ENCODE results near the gene UBXN11.
A peak's percentile ranks its signal among the peaks of the same experiment; 100 is the strongest.

UBXN11 gene

GRCh38 chr1:26283279-26283853 is 23.1 kb downstream of the UBXN11 start:
- no peak for DNase-seq (ENCODE audit: low spot score)
- Histone ChIP-seq H3K27ac (peak overlapping the region in 1 of 2 donors; percentile 100), H3K4me3 (no peak overlapping the region)
- no peak for TF ChIP-seq CTCF (IDR thresholded peaks at IDR 0.05)

GRCh38 chr1:26282401-26282918 is 24.0 kb downstream of the UBXN11 start:
- no peak for TF ChIP-seq CTCF (IDR thresholded peaks at IDR 0.05)
- no peak for DNase-seq (ENCODE audit: low spot score)
- peak overlapping the region in 1 of 2 donors; percentile 100 for H3K27ac ChIP-seq
- H3K4me3 ChIP-seq, result no peak overlapping the region

DNA sequence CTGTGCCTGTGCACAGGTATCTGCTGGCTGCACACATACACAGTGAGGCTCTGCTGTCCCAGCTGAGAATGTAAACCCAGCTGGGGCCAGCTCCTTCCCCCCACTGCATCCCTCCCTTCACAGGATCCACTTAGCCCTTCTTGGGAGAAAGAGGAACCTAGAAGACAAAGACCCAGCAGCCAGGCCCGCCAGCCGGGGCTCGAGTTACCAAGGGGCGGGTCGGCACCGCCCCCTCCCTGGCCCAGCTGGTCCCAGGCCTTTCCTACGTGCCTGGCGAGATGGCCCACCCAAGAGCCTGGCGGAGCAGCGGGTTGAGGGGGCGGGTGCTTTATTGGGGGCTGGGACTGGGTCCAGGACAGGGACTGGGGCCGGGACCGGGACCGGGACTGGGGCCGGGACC is 24.5 kb downstream of the UBXN11 start:
- H3K27ac ChIP-seq, result peak overlapping the region in 1 of 2 donors; percentile 100
- TF ChIP-seq CTCF (IDR thresholded peaks at IDR 0.05), result no peak

GRCh38 chr1:26281091-26281958 is 25.1 kb downstream of the UBXN11 start:
- Histone ChIP-seq H3K4me3 (peak overlapping the region; percentile 98), H3K27ac (peak overlapping the region; percentile 88 to 100)
- DNase-seq (ENCODE audit: low spot score), result no peak
- TF ChIP-seq CTCF (IDR thresholded peaks at IDR 0.05), result no peak

More for the DNA sequence above, 24.5 kb downstream of the UBXN11 start:
- H3K4me3 ChIP-seq, result peak overlapping the region; percentile 98
- DNase-seq (ENCODE audit: low spot score), result no peak

- peak overlapping the region; percentile 88 to 100 for H3K27ac ChIP-seq
- peak overlapping the region; percentile 98 for H3K4me3 ChIP-seq
- TF ChIP-seq CTCF (IDR thresholded peaks at IDR 0.05), result no peak
- no peak for DNase-seq (ENCODE audit: low spot score)
Observed at GRCh38 chr1:26280333-26281042, 25.9 kb downstream of the UBXN11 start.

DNA sequence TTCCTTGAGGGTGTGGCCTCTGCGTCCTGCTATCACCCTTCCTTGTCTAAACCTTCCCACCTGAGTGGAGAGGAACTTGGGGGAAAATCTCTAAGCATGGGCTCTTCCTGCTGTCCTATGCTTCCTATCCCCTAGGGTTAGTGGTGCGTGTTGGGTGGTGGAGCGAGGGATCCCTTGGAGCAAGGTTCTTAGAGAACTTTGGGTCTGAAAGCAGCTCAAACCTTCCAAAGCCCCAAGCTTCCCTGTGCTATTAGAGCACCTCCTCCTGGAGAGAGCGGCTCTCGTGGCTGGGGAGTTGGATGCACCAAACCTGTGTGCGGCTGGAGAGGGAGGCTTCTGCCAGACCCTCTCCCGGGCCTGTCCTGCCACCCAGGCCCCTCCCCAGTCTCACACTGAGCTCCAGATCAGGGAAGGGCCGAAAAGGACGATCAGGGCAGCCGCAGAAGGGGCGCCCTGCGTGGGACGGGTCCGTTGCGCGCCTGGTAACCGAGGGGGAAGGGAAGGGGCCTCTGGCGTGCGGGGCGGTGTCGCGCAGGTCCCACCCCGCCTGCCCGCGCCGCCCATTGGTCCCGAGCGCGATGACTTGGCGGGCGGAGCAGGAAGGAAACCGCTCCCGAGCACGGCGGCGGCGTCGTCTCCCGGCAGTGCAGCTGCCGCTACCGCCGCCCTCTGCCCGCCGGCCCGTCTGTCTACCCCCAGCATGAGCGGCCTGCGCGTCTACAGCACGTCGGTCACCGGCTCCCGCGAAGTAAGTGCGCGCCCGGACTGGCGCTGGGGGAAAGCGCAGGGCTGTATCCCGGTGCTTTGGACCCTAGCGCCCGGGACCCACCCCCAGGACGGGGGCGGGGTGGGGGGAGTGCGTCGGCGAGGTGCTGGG is 26.7 kb downstream of the UBXN11 start, which contains the start of gene SH3BGRL3:
Gene SH3BGRL3 (plus strand): TSS at position 631 of the 877 bp plus-strand sequence. CDS start 70 bp downstream, at position 701.
- Histone ChIP-seq H3K27ac (peak within 1 kb of the TSS; percentile 88 to 100), H3K4me3 (peak within 1 kb of the TSS; percentile 98)
- peak; percentile 92 for DNase-seq (ENCODE audit: low spot score)
- TF ChIP-seq CTCF (IDR thresholded peaks at IDR 0.05), result no peak

Measured in coronary artery (tissue), 2 donors.